ENCODE results near the gene DMRTC2. TPM values are rescaled to one million over a fixed set of nuclear protein-coding genes. Genes with fewer than 3 reads are reported as not detected.

Gene DMRTC2
- total and polyA plus RNA-seq, 4 donors: 0.03 TPM; not detected in 3

DNA sequence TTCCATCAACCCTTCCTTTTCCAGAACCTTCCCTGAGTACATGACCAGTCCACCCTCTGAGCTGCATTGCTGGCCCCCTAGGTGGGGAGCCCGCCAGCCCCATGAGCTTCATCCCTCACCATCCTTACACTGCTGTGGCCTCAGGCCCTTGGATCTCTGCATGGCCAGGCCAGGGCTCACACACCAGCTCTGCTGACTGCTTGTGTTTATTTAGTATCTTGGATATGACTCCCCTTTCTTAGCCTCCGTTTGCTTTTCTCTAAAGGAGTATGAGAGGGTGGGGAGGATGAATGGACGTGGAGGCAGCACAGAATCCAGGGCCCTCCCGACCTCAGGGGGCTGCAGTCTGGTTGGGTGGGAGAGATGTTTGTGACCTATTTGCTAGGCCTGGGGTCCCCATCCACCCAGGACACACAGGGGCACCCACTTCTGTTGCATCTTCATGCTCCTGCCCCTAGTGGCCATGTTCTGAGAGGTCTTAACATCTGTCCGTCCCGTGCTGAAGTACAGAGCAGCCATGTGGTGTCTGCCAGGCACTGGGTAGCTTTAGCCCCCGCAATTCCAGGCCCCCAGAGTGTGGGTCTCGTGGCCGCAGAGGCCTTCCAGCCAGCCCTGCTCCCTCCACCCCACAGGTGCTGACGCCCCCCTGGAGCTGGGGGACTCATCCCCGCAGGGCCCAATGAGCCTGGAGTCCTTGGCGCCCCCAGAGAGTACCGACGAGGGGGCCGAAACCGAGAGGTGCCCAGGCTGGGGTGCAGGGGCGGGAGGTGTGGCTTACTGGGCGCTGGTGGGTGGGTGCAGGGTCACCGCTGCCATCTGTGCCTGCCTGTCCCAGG, 51.1 kb downstream of the DMRTC2 start:
- no peak for ATAC-seq (ENCODE audit: insufficient read depth, low FRiP score)

DNA sequence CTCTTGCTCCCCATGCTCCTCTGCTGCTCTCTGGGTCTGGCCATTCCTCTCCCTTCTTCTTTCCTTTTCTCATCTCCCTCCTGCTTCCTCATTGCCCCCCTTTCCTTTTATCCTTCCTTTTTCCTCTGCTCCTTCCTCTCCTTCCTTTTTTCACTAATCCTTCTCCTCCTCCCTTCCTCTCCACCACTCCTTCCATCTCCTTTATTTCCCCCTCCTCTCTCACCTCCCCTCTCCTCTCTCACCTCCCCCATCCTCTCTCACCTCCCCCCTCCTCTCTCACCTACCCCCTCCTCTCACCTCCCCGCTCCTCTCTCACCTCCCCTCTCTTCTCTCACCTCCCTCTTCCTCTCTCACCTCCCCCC, 51.7 kb downstream of the DMRTC2 start:
- WGBS, 2 donors: 77% methylated on average over 1 of the region's 1 CpG; no CpG with 5 or more reads in 1 of the 2 donors
- DNase-seq (no peak), ATAC-seq (ENCODE audit: insufficient read depth, low FRiP score) (no peak)
- Histone ChIP-seq H3K36me3 (ENCODE audit: control insufficient read depth in 4 of 4, insufficient read depth in 4 of 4, low read length in 4 of 4) (peaks cover 5 to 74% (median 18%) of the 10 kb centered on the region in 4 donors), H3K27me3 (ENCODE audit: control insufficient read depth in 3 of 3, insufficient read depth in 3 of 3, low read length in 2 of 3) (no peaks in the 10 kb centered on the region), H3K9ac (ENCODE audit: insufficient read depth in 1 of 2, low read length in 2 of 2) (no peak overlapping the region), H3K4me1 (ENCODE audit: control insufficient read depth in 5 of 5, insufficient read depth in 5 of 5, low read length in 5 of 5) (peaks cover 0 to 1% (median 0%) of the 10 kb centered on the region in 5 donors), H3K27ac (ENCODE audit: low read depth in 1 of 2, low read length in 1 of 2) (no peak overlapping the region), H3K4me3 (no peak overlapping the region), H3K9me3 (ENCODE audit: control insufficient read depth in 4 of 4, insufficient read depth in 3 of 4, low read length in 3 of 4) (no peaks in the 10 kb centered on the region)
- TF ChIP-seq, protein P1, sequence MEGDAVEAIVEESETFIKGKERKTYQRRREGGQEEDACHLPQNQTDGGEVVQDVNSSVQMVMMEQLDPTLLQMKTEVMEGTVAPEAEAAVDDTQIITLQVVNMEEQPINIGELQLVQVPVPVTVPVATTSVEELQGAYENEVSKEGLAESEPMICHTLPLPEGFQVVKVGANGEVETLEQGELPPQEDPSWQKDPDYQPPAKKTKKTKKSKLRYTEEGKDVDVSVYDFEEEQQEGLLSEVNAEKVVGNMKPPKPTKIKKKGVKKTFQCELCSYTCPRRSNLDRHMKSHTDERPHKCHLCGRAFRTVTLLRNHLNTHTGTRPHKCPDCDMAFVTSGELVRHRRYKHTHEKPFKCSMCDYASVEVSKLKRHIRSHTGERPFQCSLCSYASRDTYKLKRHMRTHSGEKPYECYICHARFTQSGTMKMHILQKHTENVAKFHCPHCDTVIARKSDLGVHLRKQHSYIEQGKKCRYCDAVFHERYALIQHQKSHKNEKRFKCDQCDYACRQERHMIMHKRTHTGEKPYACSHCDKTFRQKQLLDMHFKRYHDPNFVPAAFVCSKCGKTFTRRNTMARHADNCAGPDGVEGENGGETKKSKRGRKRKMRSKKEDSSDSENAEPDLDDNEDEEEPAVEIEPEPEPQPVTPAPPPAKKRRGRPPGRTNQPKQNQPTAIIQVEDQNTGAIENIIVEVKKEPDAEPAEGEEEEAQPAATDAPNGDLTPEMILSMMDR (IDR thresholded peaks at IDR 0.05; ENCODE audit: control extremely low read depth, extremely low read depth): no peak

More for the DNA sequence above, 51.1 kb downstream of the DMRTC2 start:
- no peaks in the 10 kb centered on the region for H3K9me3 ChIP-seq (ENCODE audit: control insufficient read depth in 4 of 4, insufficient read depth in 3 of 4, low read length in 3 of 4)
- no peaks in the 10 kb centered on the region for H3K27me3 ChIP-seq (ENCODE audit: control insufficient read depth in 3 of 3, insufficient read depth in 3 of 3, low read length in 2 of 3)
- peaks cover 0 to 1% (median 0%) of the 10 kb centered on the region in 5 donors for H3K4me1 ChIP-seq (ENCODE audit: control insufficient read depth in 5 of 5, insufficient read depth in 5 of 5, low read length in 5 of 5)
- TF ChIP-seq, protein P1 (IDR thresholded peaks at IDR 0.05; ENCODE audit: control extremely low read depth, extremely low read depth): no peak
- H3K9ac ChIP-seq (ENCODE audit: insufficient read depth in 1 of 2, low read length in 2 of 2): no peak overlapping the region
- 86 to 90% methylated on average over 19 of the region's 19 CpGs for WGBS, 2 donors
- H3K27ac ChIP-seq (ENCODE audit: low read depth in 1 of 2, low read length in 1 of 2): no peak overlapping the region
- H3K36me3 ChIP-seq (ENCODE audit: control insufficient read depth in 4 of 4, insufficient read depth in 4 of 4, low read length in 4 of 4): peaks cover 5 to 71% (median 17%) of the 10 kb centered on the region in 4 donors
- DNase-seq: no peak
- H3K4me3 ChIP-seq: no peak overlapping the region

DNA sequence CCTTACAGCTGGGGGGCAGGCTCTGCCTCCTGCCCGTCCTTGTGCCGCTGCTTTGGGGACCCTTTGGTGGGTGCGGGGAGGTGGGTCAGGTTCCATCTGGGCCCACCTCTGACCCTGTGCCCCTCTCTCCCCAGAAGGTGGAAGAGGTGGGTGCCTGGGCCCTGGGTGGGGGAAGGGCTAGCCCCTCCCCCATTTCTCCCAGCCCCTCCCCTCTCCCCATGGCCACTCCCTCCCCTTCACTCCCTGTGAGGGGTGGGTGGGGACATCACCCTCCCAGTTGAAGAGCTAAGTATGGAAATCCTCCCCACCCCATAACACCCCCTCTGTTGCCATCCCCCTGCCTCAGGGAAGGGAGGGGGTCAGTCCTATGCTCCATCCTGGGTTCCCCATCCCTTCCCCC, 52.3 kb downstream of the DMRTC2 start:
- 97 to 100% methylated on average over 3 of the region's 3 CpGs for WGBS, 2 donors
- H3K9me3 ChIP-seq (ENCODE audit: control insufficient read depth in 4 of 4, insufficient read depth in 3 of 4, low read length in 3 of 4): no peaks in the 10 kb centered on the region
- TF ChIP-seq, protein P1 (IDR thresholded peaks at IDR 0.05; ENCODE audit: control extremely low read depth, extremely low read depth): no peak
- peaks cover 5 to 75% (median 23%) of the 10 kb centered on the region in 4 donors for H3K36me3 ChIP-seq (ENCODE audit: control insufficient read depth in 4 of 4, insufficient read depth in 4 of 4, low read length in 4 of 4)
- no peak for DNase-seq
- no peak overlapping the region for H3K4me3 ChIP-seq
- H3K9ac ChIP-seq (ENCODE audit: insufficient read depth in 1 of 2, low read length in 2 of 2): no peak overlapping the region
- ATAC-seq (ENCODE audit: insufficient read depth, low FRiP score): no peak
- H3K27me3 ChIP-seq (ENCODE audit: control insufficient read depth in 3 of 3, insufficient read depth in 3 of 3, low read length in 2 of 3): no peaks in the 10 kb centered on the region
- H3K4me1 ChIP-seq (ENCODE audit: control insufficient read depth in 5 of 5, insufficient read depth in 5 of 5, low read length in 5 of 5): peaks cover 0 to 1% (median 0%) of the 10 kb centered on the region in 5 donors
- no peak overlapping the region for H3K27ac ChIP-seq (ENCODE audit: low read depth in 1 of 2, low read length in 1 of 2)
